COLO668 (cell line): ENCODE results near the gene IAPP.
"Not testable (repeated sequence)": the region's sequence is repeated elsewhere in the genome, so short reads cannot be mapped to it uniquely, and the experiment has no call there.

ENCODE experiments used
- DNase-seq: peaks from one replicate; lab custom pipeline; 2025; ENCODE audit not compliant: unreplicated experiment; lab: John Stamatoyannopoulos, UW

Gene IAPP

GRCh38 chr12:21379218-21379617 lies 6.5 kb downstream of the IAPP start:
- DNase-seq, result no peak

- not testable (repeated sequence) for DNase-seq
These were observed 8.6 kb downstream of the IAPP start for GRCh38 chr12:21381320-21381719.

- DNase-seq, result no peak
These were observed 11.6 kb downstream of the IAPP start for GRCh38 chr12:21384261-21384660.

DNA sequence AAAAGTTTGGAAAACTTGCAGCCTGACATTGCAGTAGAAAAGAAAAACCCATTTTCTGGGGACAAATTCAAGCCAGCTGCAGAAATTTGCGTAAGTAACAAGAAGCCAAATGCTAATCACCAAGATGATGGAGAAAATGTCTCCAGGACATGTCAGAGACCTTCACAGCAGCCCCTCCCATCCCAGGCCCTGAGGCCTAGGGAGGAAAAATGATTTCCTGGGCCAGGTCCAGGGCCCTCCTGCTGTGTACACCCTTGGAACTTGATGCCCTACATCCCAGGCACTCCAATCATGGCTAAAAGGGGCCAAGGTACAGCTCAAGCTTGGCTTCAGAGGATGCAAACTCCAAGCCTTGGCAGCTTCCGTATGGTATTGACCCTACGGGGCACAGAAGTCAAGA lies 14.5 kb downstream of the IAPP start:
- no peak for DNase-seq

DNA sequence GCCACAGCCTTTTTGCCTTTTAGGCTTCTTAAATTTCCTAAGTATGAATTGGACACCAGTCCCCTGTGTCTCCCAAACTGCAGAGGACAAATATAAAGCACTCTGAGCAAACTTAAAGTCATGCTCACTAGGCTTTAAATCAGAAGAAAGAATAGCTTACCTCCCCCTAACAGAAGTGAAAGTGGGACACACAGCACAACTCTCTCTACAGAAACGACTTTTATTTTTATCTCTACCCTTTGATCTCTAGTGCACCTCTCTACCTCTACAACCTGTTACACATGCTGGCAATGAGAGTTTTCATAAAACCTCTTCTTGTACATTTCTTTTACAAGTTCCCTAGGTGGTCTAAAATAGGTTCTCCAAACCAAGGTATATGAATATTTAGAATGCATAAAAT lies 19.7 kb downstream of the IAPP start:
- DNase-seq, result no peak

- DNase-seq, result not testable (repeated sequence)
These were observed 22.3 kb downstream of the IAPP start for GRCh38 chr12:21394828-21395626.

DNA sequence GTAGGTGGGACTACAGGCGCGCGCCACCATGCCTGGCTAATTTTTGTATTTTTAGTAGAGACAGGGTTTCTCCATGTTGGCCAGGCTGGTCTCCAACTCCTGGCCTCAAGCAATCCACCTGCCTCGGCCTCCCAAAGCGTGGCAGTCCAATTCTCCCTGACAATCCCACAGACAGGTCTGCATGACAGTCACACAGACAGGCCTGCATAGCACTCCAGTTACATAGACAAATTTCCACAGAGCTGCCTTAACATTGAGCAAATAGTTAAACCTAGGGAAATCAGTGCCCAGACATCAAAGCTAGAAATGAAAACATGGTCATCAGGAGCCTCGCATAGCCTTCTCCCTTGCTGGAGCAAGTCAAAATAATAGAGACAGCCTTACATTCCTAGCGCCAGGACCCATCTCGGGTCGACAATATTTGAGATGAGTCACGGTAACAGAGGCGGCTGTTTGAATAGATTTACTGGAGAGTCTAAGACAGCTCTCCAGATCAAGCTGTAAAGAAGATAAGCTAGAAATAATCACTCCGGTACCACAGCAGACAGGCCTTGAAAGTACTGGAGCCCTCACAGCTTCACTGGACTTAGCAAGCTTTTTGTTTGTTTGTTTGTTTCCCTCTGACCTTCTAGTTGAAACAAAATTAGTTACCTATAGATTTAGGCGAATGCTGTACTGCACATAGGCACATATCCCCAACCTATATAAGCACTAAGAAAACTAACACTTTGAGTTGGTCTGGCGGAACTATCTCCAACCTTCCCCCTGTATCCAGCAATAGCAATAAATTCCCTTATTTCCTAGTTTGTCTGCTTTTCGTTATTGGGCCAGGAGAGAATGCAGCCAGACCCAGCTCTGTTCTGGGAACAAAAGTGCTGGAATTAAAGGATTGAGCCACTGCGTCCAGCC lies 40.9 kb downstream of the IAPP start:
- peak; percentile 1 for DNase-seq

DNA sequence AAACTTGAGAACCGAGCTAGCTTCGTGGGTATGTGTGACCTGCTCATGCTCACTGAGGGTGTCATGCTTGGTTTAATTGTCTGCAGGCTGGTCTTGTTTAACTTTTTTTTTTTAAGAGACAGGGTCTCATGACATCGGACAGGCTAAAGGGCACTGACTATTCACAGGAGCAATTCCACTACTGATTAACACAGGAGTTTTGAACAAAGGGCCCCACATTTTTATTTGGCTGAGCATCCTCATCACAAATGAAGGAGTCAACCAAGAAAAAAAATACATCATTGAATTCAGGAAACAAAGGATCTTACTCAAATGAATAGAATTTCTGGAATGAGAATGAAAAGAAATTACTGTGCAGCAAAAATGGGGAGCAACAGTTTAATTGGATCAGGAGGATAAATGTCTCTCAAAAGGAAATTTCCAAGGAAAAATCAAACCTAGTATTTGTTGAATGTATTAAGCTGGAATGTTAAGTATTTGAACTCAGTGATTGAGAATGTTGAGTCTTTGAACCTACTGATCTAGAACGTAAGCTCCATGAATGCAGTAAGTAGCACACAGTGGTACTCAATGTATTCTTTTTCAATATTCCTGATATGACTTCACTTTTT lies 43.9 kb downstream of the IAPP start:
- DNase-seq, result no peak

- not testable (repeated sequence) for DNase-seq
These were observed 45.7 kb downstream of the IAPP start for GRCh38 chr12:21418398-21418797.

- DNase-seq, result not testable (repeated sequence)
These were observed 46.5 kb downstream of the IAPP start for GRCh38 chr12:21419009-21419699.

- DNase-seq, result no peak
These were observed 55.5 kb downstream of the IAPP start for GRCh38 chr12:21428241-21428640.
